ENCODE results near the gene PPP2R5C.

DNA sequence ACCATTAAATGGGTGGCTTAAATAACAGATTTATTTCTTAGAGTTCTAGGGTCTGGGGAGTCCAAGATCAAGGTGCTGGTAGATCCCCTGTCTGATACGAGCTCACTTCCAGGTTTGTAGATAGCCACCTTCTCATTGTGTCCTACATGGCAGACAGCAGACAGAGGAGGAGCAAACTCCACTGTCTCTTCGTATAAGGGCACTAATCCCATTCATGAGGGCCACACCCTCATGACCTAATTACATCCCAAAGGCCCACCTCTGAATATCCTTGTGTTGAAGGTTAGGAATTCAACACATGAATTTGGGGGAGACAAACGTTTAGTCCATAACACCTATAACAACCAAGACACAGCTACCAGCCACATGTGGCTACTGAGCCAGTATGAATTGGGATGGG is 47.1 kb upstream of the PPP2R5C start:
- TF ChIP-seq POLR2A (IDR thresholded peaks at IDR 0.05): no peak
- TF ChIP-seq, protein P1, sequence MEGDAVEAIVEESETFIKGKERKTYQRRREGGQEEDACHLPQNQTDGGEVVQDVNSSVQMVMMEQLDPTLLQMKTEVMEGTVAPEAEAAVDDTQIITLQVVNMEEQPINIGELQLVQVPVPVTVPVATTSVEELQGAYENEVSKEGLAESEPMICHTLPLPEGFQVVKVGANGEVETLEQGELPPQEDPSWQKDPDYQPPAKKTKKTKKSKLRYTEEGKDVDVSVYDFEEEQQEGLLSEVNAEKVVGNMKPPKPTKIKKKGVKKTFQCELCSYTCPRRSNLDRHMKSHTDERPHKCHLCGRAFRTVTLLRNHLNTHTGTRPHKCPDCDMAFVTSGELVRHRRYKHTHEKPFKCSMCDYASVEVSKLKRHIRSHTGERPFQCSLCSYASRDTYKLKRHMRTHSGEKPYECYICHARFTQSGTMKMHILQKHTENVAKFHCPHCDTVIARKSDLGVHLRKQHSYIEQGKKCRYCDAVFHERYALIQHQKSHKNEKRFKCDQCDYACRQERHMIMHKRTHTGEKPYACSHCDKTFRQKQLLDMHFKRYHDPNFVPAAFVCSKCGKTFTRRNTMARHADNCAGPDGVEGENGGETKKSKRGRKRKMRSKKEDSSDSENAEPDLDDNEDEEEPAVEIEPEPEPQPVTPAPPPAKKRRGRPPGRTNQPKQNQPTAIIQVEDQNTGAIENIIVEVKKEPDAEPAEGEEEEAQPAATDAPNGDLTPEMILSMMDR (IDR thresholded peaks at IDR 0.05): no peak

Data from tibial nerve (tissue), 3 donors.